ENCODE measurements around the gene LHX1.

The LHX1 gene

GRCh38 chr17:36937001-36937958 is at the start of gene LHX1:
TSS of gene LHX1 (plus strand) at chr17:36937475. CDS start at chr17:36938198, 723 bp downstream.
- DNase-seq (ENCODE audit: low read depth) = no peak

- DNase-seq (ENCODE audit: low read depth) = no peak
Measured at GRCh38 chr17:36888236-36888951, 48.9 kb upstream of the LHX1 start.

GRCh38 chr17:36889770-36890349 is 47.4 kb upstream of the LHX1 start:
- no peak for DNase-seq (ENCODE audit: low read depth)

GRCh38 chr17:36890398-36891168 is 46.7 kb upstream of the LHX1 start:
- DNase-seq (ENCODE audit: low read depth) = no peak

GRCh38 chr17:36892112-36892838 is 45.0 kb upstream of the LHX1 start:
- DNase-seq (ENCODE audit: low read depth) = no peak

GRCh38 chr17:36894177-36894576 is 43.1 kb upstream of the LHX1 start:
- DNase-seq (ENCODE audit: low read depth) = no peak

GRCh38 chr17:36894925-36895324 is 42.4 kb upstream of the LHX1 start:
- DNase-seq (ENCODE audit: low read depth) = no peak

- no peak for DNase-seq (ENCODE audit: low read depth)
Measured at GRCh38 chr17:36899250-36900159, 37.8 kb upstream of the LHX1 start.

- DNase-seq (ENCODE audit: low read depth) = no peak
Measured at GRCh38 chr17:36900160-36900512, 37.1 kb upstream of the LHX1 start.

GRCh38 chr17:36901506-36901905 is 35.8 kb upstream of the LHX1 start:
- no peak for DNase-seq (ENCODE audit: low read depth)

GRCh38 chr17:36907407-36907806 is 29.9 kb upstream of the LHX1 start:
- DNase-seq (ENCODE audit: low read depth) = no peak

GRCh38 chr17:36910513-36910912 is 26.8 kb upstream of the LHX1 start:
- DNase-seq (ENCODE audit: low read depth) = no peak

- DNase-seq (ENCODE audit: low read depth) = no peak
Measured at GRCh38 chr17:36911001-36911400, 26.3 kb upstream of the LHX1 start.

GRCh38 chr17:36913132-36913531 is 24.1 kb upstream of the LHX1 start:
- no peak for DNase-seq (ENCODE audit: low read depth)

- DNase-seq (ENCODE audit: low read depth) = no peak
Measured at GRCh38 chr17:36918211-36918691, 19.0 kb upstream of the LHX1 start.

GRCh38 chr17:36919407-36919968 is 17.8 kb upstream of the LHX1 start:
- DNase-seq (ENCODE audit: low read depth) = no peak

- no peak for DNase-seq (ENCODE audit: low read depth)
Measured at GRCh38 chr17:36920032-36921005, 17.0 kb upstream of the LHX1 start.

GRCh38 chr17:36921095-36921851 is 16.0 kb upstream of the LHX1 start:
- DNase-seq (ENCODE audit: low read depth) = peak; percentile 13

Data from stimulated activated CD8-positive, alpha-beta memory T cell treated with anti-CD3 and anti-CD28 coated beads, Interleukin-12 subunit alpha, Interleukin-12 subunit beta, amount 100 ng/mL, for 1 hour (primary cell).